A673 (cell line): ENCODE data around the gene ZDHHC11B.
"Not testable (repeated sequence)": the region's sequence is repeated elsewhere in the genome, so short reads cannot be mapped to it uniquely, and the experiment has no call there.

Experiments used
- EZH2 ChIP-seq: fragments of 200-600 bp; sonication (generic); IDR thresholded peaks from 2 replicates; pipeline ENCODE4 v1.6.1; 2017; ENCODE audit warnings: borderline replicate concordance, low read depth, mild to moderate bottlenecking, mixed read lengths, antibody characterized with exemption, low read length; ENCODE audit not compliant: poor library complexity, severe bottlenecking
- TF ChIP-seq, protein P1 (sequence below): fragments of 300-800, 200-600 bp; sonication (generic); conservative IDR thresholded peaks from 2 replicates; pipeline ENCODE4 v1.5.1; 2017; ENCODE audit warnings: low read depth, mild to moderate bottlenecking, antibody characterized with exemption, low read length, moderate library complexity, mixed read lengths

GRCh38 chr5:679166-679895, 105.2 kb downstream of the ZDHHC11B start:
- TF ChIP-seq, protein P1, sequence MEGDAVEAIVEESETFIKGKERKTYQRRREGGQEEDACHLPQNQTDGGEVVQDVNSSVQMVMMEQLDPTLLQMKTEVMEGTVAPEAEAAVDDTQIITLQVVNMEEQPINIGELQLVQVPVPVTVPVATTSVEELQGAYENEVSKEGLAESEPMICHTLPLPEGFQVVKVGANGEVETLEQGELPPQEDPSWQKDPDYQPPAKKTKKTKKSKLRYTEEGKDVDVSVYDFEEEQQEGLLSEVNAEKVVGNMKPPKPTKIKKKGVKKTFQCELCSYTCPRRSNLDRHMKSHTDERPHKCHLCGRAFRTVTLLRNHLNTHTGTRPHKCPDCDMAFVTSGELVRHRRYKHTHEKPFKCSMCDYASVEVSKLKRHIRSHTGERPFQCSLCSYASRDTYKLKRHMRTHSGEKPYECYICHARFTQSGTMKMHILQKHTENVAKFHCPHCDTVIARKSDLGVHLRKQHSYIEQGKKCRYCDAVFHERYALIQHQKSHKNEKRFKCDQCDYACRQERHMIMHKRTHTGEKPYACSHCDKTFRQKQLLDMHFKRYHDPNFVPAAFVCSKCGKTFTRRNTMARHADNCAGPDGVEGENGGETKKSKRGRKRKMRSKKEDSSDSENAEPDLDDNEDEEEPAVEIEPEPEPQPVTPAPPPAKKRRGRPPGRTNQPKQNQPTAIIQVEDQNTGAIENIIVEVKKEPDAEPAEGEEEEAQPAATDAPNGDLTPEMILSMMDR, result not testable (repeated sequence)
- not testable (repeated sequence) for TF ChIP-seq EZH2
